CD4-positive, alpha-beta memory T cell (primary cell): ENCODE measurements around the gene ME1. TPM values are rescaled to one million over a fixed set of nuclear protein-coding genes. Genes with fewer than 3 reads are reported as not detected.
"Not testable (repeated sequence)": the region's sequence is repeated elsewhere in the genome, so short reads cannot be mapped to it uniquely, and the experiment has no call there.

Experiments used
- CTCF ChIA-PET: fragments of 350-600 bp; sonication (Branson Sonifier 250); formaldehyde crosslinking; loops from one replicate; lab custom pipeline; 2021; ENCODE audit warnings: inconsistent platforms; ENCODE audit not compliant: partially characterized antibody; lab: Charles Lee
- POLR2A ChIA-PET: fragments of 350-600 bp; sonication (Branson Sonifier 250); formaldehyde crosslinking; loops from one replicate; lab custom pipeline; 2021; ENCODE audit not compliant: partially characterized antibody; lab: Charles Lee
- DNase-seq, 5 donors: peaks; one replicate each; pipeline versions ENCODE4 v3.0.0 to v3.0.0-alpha.2; 2020 to 2022; ENCODE audit warnings: mixed read lengths in 1 of 5
- H3K27ac ChIP-seq: one replicate; pipeline ENCODE4 v1.7.0; 2013; ENCODE audit warnings: low read depth, low read length
- H3K27me3 ChIP-seq: 2 replicates; pipeline ENCODE4 v1.7.0; 2013; ENCODE audit warnings: mild to moderate bottlenecking, low read length, moderate library complexity; ENCODE audit not compliant: insufficient read depth
- H3K36me3 ChIP-seq: 2 replicates; pipeline ENCODE4 v1.7.0; 2013; ENCODE audit warnings: mild to moderate bottlenecking, low read length, moderate library complexity; ENCODE audit not compliant: insufficient read depth
- H3K4me1 ChIP-seq: 2 replicates; pipeline ENCODE4 v1.7.0; 2013; ENCODE audit warnings: mild to moderate bottlenecking, low read length, moderate library complexity; ENCODE audit not compliant: insufficient read depth
- H3K4me3 ChIP-seq, 2 donors: one replicate each; pipeline ENCODE4 v1.7.0; 2013; ENCODE audit warnings: low read length in 2 of 2, mild to moderate bottlenecking in 1 of 2
- H3K9me3 ChIP-seq, 2 donors: one replicate each; pipeline ENCODE4 v1.7.0; 2013; ENCODE audit warnings: low read length in 2 of 2, control low read depth in 1 of 2; ENCODE audit not compliant: control insufficient read depth in 1 of 2
- H3K27ac Mint-ChIP-seq, 7 donors: one replicate each; pipeline ENCODE4 v1.8.0; 2020 to 2021; ENCODE audit warnings: mixed read lengths in 7 of 7, mild to moderate bottlenecking in 6 of 7, inconsistent platforms in 3 of 7, moderate library complexity in 3 of 7
- H3K27me3 Mint-ChIP-seq, 2 donors: one replicate each; pipeline ENCODE4 v1.8.0; 2020 to 2021; ENCODE audit warnings: mixed read lengths in 2 of 2
- H3K36me3 Mint-ChIP-seq, 2 donors: one replicate each; pipeline ENCODE4 v1.8.0; 2020 to 2021; ENCODE audit warnings: mixed read lengths in 2 of 2, inconsistent platforms in 1 of 2, mild to moderate bottlenecking in 1 of 2
- H3K4me1 Mint-ChIP-seq, 4 donors: one replicate each; pipeline ENCODE4 v1.8.0; 2020 to 2021; ENCODE audit warnings: mixed read lengths in 4 of 4, mild to moderate bottlenecking in 1 of 4
- H3K4me3 Mint-ChIP-seq, 8 donors: one replicate each; pipeline ENCODE4 v1.8.0; 2020 to 2021; ENCODE audit warnings: mixed read lengths in 8 of 8, mild to moderate bottlenecking in 7 of 8, moderate library complexity in 6 of 8, inconsistent platforms in 3 of 8
- H3K9me3 Mint-ChIP-seq, 8 donors: one replicate each; pipeline ENCODE4 v1.8.0; 2020 to 2021; ENCODE audit warnings: mixed read lengths in 8 of 8, mild to moderate bottlenecking in 5 of 8, inconsistent platforms in 3 of 8, moderate library complexity in 1 of 8
- intact Hi-C: fragments of 100-400 bp; cut with micrococcal nuclease; formaldehyde crosslinking; loops from one replicate; pipeline ENCODE4 v1.15.1; 2023
- polyA plus RNA-seq, 2 donors: library from polyadenylated mRNA; unstranded; fragments of 300-500 nt; fragmentation: Illumina TruSeq; gene quantifications; one replicate each; pipeline ENCODE4 v1.2.3, GENCODE V29; 2021
- total RNA-seq, 2 experiments: library from RNA; stranded (reverse); gene quantifications; one replicate each; pipeline ENCODE4 v1.2.3, GENCODE V29; 2021

ME1 gene
- total and polyA plus RNA-seq, 4 experiments from 2014 or later: 0.08 to 0.67 (median 0.36) TPM

- H3K4me3 Mint-ChIP-seq: peak within 1 kb of the TSS; percentile 96 to 99 (median 98)
- H3K27me3 Mint-ChIP-seq: no peaks in the 10 kb centered on the region
- H3K36me3 Mint-ChIP-seq: peaks cover 3 to 22% of the 10 kb centered on the region in 2 donors
- peaks cover 32 to 66% (median 49%) of the 10 kb centered on the region in 4 donors for H3K4me1 Mint-ChIP-seq
- Histone ChIP-seq H3K27me3 (no peaks in the 10 kb centered on the region), H3K9me3 (no peaks in the 10 kb centered on the region), H3K4me3 (peak within 1 kb of the TSS; percentile 65 to 71), H3K36me3 (no peaks in the 10 kb centered on the region), H3K27ac (peak within 1 kb of the TSS; percentile 88), H3K4me1 (peaks cover 21% of the 10 kb centered on the region)
- peak; percentile 87 to 90 (median 90) for DNase-seq
- intact Hi-C loops: loop anchor here (1.0 to 5.0 kb wide), 4 partner anchors 22 to 1034 kb away; partner anchors contain the start of genes CEP162, CYB5R4 and DOP1A
- ChIA-PET CTCF (interaction anchor here (4.0 to 12.0 kb wide), 2 partner anchors 22 to 127 kb away, joined by 12 to 108 read pairs; partner anchors contain the start of genes DOP1A and UBE3D), POLR2A (interaction anchor here (0.8 to 2.1 kb wide), 4 partner anchors 11 to 946 kb away, joined by 3 to 11 read pairs (median 6); partner anchors contain the start of genes DOP1A and IBTK)
- H3K9me3 Mint-ChIP-seq: no peaks in the 10 kb centered on the region
- H3K27ac Mint-ChIP-seq: peak within 1 kb of the TSS; percentile 87 to 99 (median 98)
Observed at GRCh38 chr6:83192871-83193746, 237.7 kb downstream of the ME1 start, which contains the start of the genes PGM3 and RWDD2A. Gene PGM3, minus strand, starts transcription at chr6:83193265. Its CDS starts 2,253 bp downstream, at chr6:83191012. Gene RWDD2A, plus strand, starts transcription at chr6:83193357. Its CDS starts 1,095 bp downstream, at chr6:83194452.

- H3K4me1 ChIP-seq: peaks cover 21% of the 10 kb centered on the region
- H3K36me3 ChIP-seq: no peaks in the 10 kb centered on the region
- Mint-ChIP-seq H3K4me1 (peaks cover 32 to 66% (median 50%) of the 10 kb centered on the region in 4 donors), H3K27me3 (no peaks in the 10 kb centered on the region), H3K36me3 (peaks cover 3 to 24% of the 10 kb centered on the region in 2 donors), H3K4me3 (peak overlapping the region; percentile 96 to 99 (median 98)), H3K27ac (peak overlapping the region; percentile 87 to 99 (median 98)), H3K9me3 (no peaks in the 10 kb centered on the region)
- peak overlapping the region; percentile 88 for H3K27ac ChIP-seq
- DNase-seq: no peak
- ChIA-PET POLR2A (interaction anchor here (2.1 kb wide), 1 partner anchor 126 kb away, joined by 11 read pairs; the partner anchor contains the start of gene DOP1A), CTCF (interaction anchor here (4.0 to 12.0 kb wide), 2 partner anchors 23 to 126 kb away, joined by 12 to 108 read pairs; partner anchors contain the start of genes DOP1A and UBE3D)
- H3K9me3 ChIP-seq: no peaks in the 10 kb centered on the region
- no peaks in the 10 kb centered on the region for H3K27me3 ChIP-seq
- intact Hi-C loops: loop anchor here (2.0 to 5.0 kb wide), 2 partner anchors 665 to 1034 kb away; partner anchors contain the start of genes CEP162 and CYB5R4
- H3K4me3 ChIP-seq: peak overlapping the region; percentile 65 to 71
Observed at GRCh38 chr6:83192456-83192855, 238.4 kb downstream of the ME1 start.

GRCh38 chr6:83191974-83192373 lies 238.9 kb downstream of the ME1 start:
- DNase-seq, H3K27ac ChIP-seq, H3K36me3 ChIP-seq, H3K27me3 Mint-ChIP-seq, H3K9me3 Mint-ChIP-seq, H3K9me3 ChIP-seq, H3K4me3 ChIP-seq, H3K27me3 ChIP-seq: not testable (repeated sequence)
- Mint-ChIP-seq H3K36me3 (peaks cover 3 to 24% of the 10 kb centered on the region in 2 donors), H3K4me1 (peaks cover 32 to 66% (median 48%) of the 10 kb centered on the region in 4 donors), H3K4me3 (peak overlapping the region; percentile 96 to 99 (median 98)), H3K27ac (peak overlapping the region in 3 of 7 donors; percentile 87 to 98 (median 98))
- ChIA-PET CTCF (interaction anchor here (0.7 to 12.0 kb wide), 4 partner anchors 10 to 703 kb away, joined by 3 to 108 read pairs (median 8); partner anchors contain the start of genes DOP1A and UBE3D), POLR2A (interaction anchor here (2.1 kb wide), 1 partner anchor 125 kb away, joined by 11 read pairs; the partner anchor contains the start of gene DOP1A)
- intact Hi-C loops: loop anchor here (2.0 to 5.0 kb wide), 2 partner anchors 665 to 1035 kb away; partner anchors contain the start of genes CEP162 and CYB5R4
- peaks cover 21% of the 10 kb centered on the region for H3K4me1 ChIP-seq

- Mint-ChIP-seq H3K36me3 (peaks cover 10 to 29% of the 10 kb centered on the region in 2 donors), H3K27me3 (no peaks in the 10 kb centered on the region), H3K9me3 (no peaks in the 10 kb centered on the region), H3K27ac (peak overlapping the region in 2 of 7 donors; percentile 35 to 45), H3K4me3 (peak overlapping the region in 2 of 8 donors; percentile 1 to 70), H3K4me1 (peaks cover 32 to 61% (median 46%) of the 10 kb centered on the region in 4 donors)
- no peak for DNase-seq
- intact Hi-C loops: loop anchor here (5.0 kb wide), 1 partner anchor 667 kb away; the partner anchor contains the start of gene CYB5R4
- ChIA-PET POLR2A (no interaction called here), CTCF (interaction anchor here (1.2 to 12.0 kb wide), 3 partner anchors 24 to 134 kb away, joined by 3 to 108 read pairs (median 3); partner anchors contain the start of genes DOP1A and UBE3D)
- no peak overlapping the region for H3K27ac ChIP-seq
- H3K4me1 ChIP-seq: peaks cover 21% of the 10 kb centered on the region
- H3K27me3 ChIP-seq: no peaks in the 10 kb centered on the region
- no peaks in the 10 kb centered on the region for H3K9me3 ChIP-seq
- H3K4me3 ChIP-seq: no peak overlapping the region
- no peaks in the 10 kb centered on the region for H3K36me3 ChIP-seq
Observed at GRCh38 chr6:83190626-83191025, 240.2 kb downstream of the ME1 start.

- H3K4me3 ChIP-seq: no peak overlapping the region
- no peak overlapping the region for H3K4me3 Mint-ChIP-seq
- ChIA-PET POLR2A (interaction anchor here (1.1 kb wide), 1 partner anchor 121 kb away, joined by 5 read pairs; the partner anchor contains the start of gene DOP1A), CTCF (interaction anchor here (1.0 to 12.0 kb wide), 4 partner anchors 9 to 122 kb away, joined by 3 to 108 read pairs (median 4); partner anchors contain the start of genes DOP1A and UBE3D)
- no peaks in the 10 kb centered on the region for H3K27me3 Mint-ChIP-seq
- no peaks in the 10 kb centered on the region for H3K9me3 ChIP-seq
- no peaks in the 10 kb centered on the region for H3K9me3 Mint-ChIP-seq
- peaks cover 26 to 42% of the 10 kb centered on the region in 2 donors for H3K36me3 Mint-ChIP-seq
- no peak overlapping the region for H3K27ac Mint-ChIP-seq
- DNase-seq: no peak
- no peak overlapping the region for H3K27ac ChIP-seq
- H3K4me1 Mint-ChIP-seq: peaks cover 26 to 44% (median 33%) of the 10 kb centered on the region in 4 donors
- H3K4me1 ChIP-seq: peaks cover 14% of the 10 kb centered on the region
- peaks cover 5% of the 10 kb centered on the region for H3K36me3 ChIP-seq
- intact Hi-C loops: no loop called here
- H3K27me3 ChIP-seq: no peaks in the 10 kb centered on the region
Observed at GRCh38 chr6:83188501-83188900, 242.3 kb downstream of the ME1 start.

GRCh38 chr6:83185096-83185495 lies 245.8 kb downstream of the ME1 start:
- Mint-ChIP-seq H3K27me3 (no peaks in the 10 kb centered on the region), H3K36me3 (peaks cover 39 to 64% of the 10 kb centered on the region in 2 donors), H3K4me3 (no peak overlapping the region), H3K4me1 (peaks cover 20 to 28% (median 21%) of the 10 kb centered on the region in 4 donors), H3K9me3 (no peaks in the 10 kb centered on the region), H3K27ac (peak overlapping the region in 1 of 7 donors; percentile 71)
- intact Hi-C loops: no loop called here
- Histone ChIP-seq H3K27ac (no peak overlapping the region), H3K27me3 (no peaks in the 10 kb centered on the region), H3K9me3 (no peaks in the 10 kb centered on the region), H3K36me3 (peaks cover 18% of the 10 kb centered on the region), H3K4me3 (no peak overlapping the region), H3K4me1 (no peaks in the 10 kb centered on the region)
- POLR2A ChIA-PET: no interaction called here
- DNase-seq: no peak
- CTCF ChIA-PET: interaction anchor here (1.0 to 1.8 kb wide), 5 partner anchors 10 to 119 kb away, joined by 3 to 9 read pairs (median 4); partner anchors contain the start of gene UBE3D
